Endothelial cell of umbilical vein (primary cell): ENCODE results near the gene MED4. TPM values are rescaled to one million over a fixed set of nuclear protein-coding genes. Genes with fewer than 3 reads are reported as not detected.

Experiments
- BruUV-seq: library from RNA; stranded (reverse); fragments of 400-500 nt; replicated peaks from 2 replicates; lab custom pipeline; 2021; lab: Mats Ljungman, UMichigan
- CTCF ChIA-PET: fragments of 300-600, 350-600 bp; sonication (Branson Sonifier 250); formaldehyde crosslinking; loops from one replicate; lab custom pipeline; 2021; ENCODE audit warnings: antibody characterized with exemption, inconsistent platforms; lab: Charles Lee
- POLR2A ChIA-PET: fragments of 300-600, 350-600 bp; sonication (Branson Sonifier 250); formaldehyde crosslinking; loops from one replicate; lab custom pipeline; 2021; ENCODE audit warnings: antibody characterized with exemption, inconsistent platforms; lab: Charles Lee
- DNase-seq: peaks from one replicate; pipeline ENCODE4 v3.0.0-alpha.2; 2011; ENCODE audit warnings: low read depth, low spot score
- FAIRE-seq: peaks from 2 replicates; lab custom pipeline; 2011; peaks lifted over from hg19 to GRCh38; lab: Jason Lieb, UNC
- H2AFZ ChIP-seq: 2 replicates; pipeline ENCODE4 v1.6.0; 2012; ENCODE audit warnings: low read depth, low read length, control low read depth, inconsistent platforms
- H3K27ac ChIP-seq: 2 replicates; pipeline ENCODE4 v1.5.1; 2011; ENCODE audit warnings: low read depth, mild to moderate bottlenecking, control low read depth, low read length, moderate library complexity; ENCODE audit not compliant: insufficient read depth
- H3K27me3 ChIP-seq, 2 experiments: 2 replicates each; pipeline versions ENCODE4 v1.6.0 to v1.6.1; 2011; ENCODE audit warnings: low read length in 2 of 2, mixed read lengths in 1 of 2; ENCODE audit not compliant: control insufficient read depth in 2 of 2, insufficient read depth in 2 of 2
- H3K36me3 ChIP-seq, 2 experiments: 2 replicates in 1 of 2; 3 replicates in 1 of 2; pipeline ENCODE4 v1.5.1; 2011; ENCODE audit warnings: low read length in 2 of 2, mild to moderate bottlenecking in 1 of 2, moderate library complexity in 1 of 2; ENCODE audit not compliant: control insufficient read depth in 2 of 2, insufficient read depth in 2 of 2; ENCODE audit errors: extremely low read depth in 1 of 2
- H3K4me1 ChIP-seq: 3 replicates; pipeline ENCODE4 v1.5.1; 2011; ENCODE audit warnings: mild to moderate bottlenecking, low read length; ENCODE audit not compliant: control insufficient read depth, insufficient read depth; ENCODE audit errors: extremely low read depth
- H3K4me2 ChIP-seq: 2 replicates; pipeline ENCODE4 v1.6.1; 2011; ENCODE audit warnings: low read length, control low read depth, mixed read lengths; ENCODE audit not compliant: insufficient read depth
- H3K4me3 ChIP-seq, 3 experiments: fragments of 200-600 bp in 1 of 3; sonication (generic), shearing (Covaris generic) in 1 of 3; replicated peaks in 1 of 3; 2 replicates each; pipeline ENCODE4 v1.5.1; 2011 to 2016; ENCODE audit warnings: control low read depth in 3 of 3, low read length in 3 of 3, mild to moderate bottlenecking in 2 of 3, inconsistent platforms in 1 of 3, low read depth in 1 of 3, moderate library complexity in 1 of 3; ENCODE audit not compliant: insufficient read depth in 1 of 3
- H3K79me2 ChIP-seq: 2 replicates; pipeline ENCODE4 v1.6.0; 2012; ENCODE audit warnings: low read length, inconsistent platforms; ENCODE audit not compliant: control insufficient read depth, insufficient read depth
- H3K9ac ChIP-seq: replicated peaks from 2 replicates; pipeline ENCODE3; 2011; ENCODE audit warnings: low read length, control low read depth; ENCODE audit not compliant: insufficient read depth; ENCODE audit errors: extremely low read depth
- H3K9me1 ChIP-seq: replicated peaks from 3 replicates; pipeline ENCODE4 v1.6.0; 2011; ENCODE audit warnings: mild to moderate bottlenecking, low read length; ENCODE audit not compliant: control insufficient read depth, insufficient read depth; ENCODE audit errors: extremely low read depth
- H3K9me3 ChIP-seq: replicated peaks from 2 replicates; pipeline ENCODE4 v1.5.1; 2012; ENCODE audit warnings: low read length, inconsistent platforms; ENCODE audit not compliant: control insufficient read depth, insufficient read depth
- H4K20me1 ChIP-seq: replicated peaks from 2 replicates; pipeline ENCODE3; 2011; ENCODE audit warnings: mild to moderate bottlenecking, low read length; ENCODE audit not compliant: control insufficient read depth, insufficient read depth; ENCODE audit errors: extremely low read depth
- EZH2 ChIP-seq: IDR thresholded peaks from 2 replicates; pipeline ENCODE4 v1.6.1; 2012; ENCODE audit warnings: borderline replicate concordance, low read depth, mild to moderate bottlenecking, moderate library complexity, low read length, inconsistent platforms; ENCODE audit not compliant: severe bottlenecking
- FOS ChIP-seq: IDR thresholded peaks from 2 replicates; pipeline ENCODE4 v1.6.1; 2011; ENCODE audit warnings: mild to moderate bottlenecking, low read length, moderate library complexity, borderline replicate concordance; ENCODE audit not compliant: insufficient read depth
- GATA2 ChIP-seq: IDR thresholded peaks from 2 replicates; pipeline ENCODE4 v1.7.0; 2011; ENCODE audit warnings: low read depth, mild to moderate bottlenecking, moderate library complexity, mixed read lengths, low read length; ENCODE audit not compliant: insufficient read length, insufficient read depth
- JUN ChIP-seq: IDR thresholded peaks from 2 replicates; pipeline ENCODE4 v1.6.1; 2011; ENCODE audit warnings: borderline replicate concordance, low read depth; ENCODE audit not compliant: insufficient read length, insufficient read depth
- MYC ChIP-seq: IDR thresholded peaks from one replicate; pipeline ENCODE4 v1.6.1; 2011; ENCODE audit warnings: mild to moderate bottlenecking, low read depth, low read length
- POLR2A ChIP-seq: IDR thresholded peaks from 2 replicates; pipeline ENCODE4 v1.6.1; 2012; ENCODE audit warnings: low read depth, mild to moderate bottlenecking, control low read depth, low read length
- POLR2AphosphoS5 ChIP-seq: IDR thresholded peaks from 2 replicates; pipeline ENCODE4 v1.6.1; 2012; ENCODE audit warnings: low read depth, mild to moderate bottlenecking, control low read depth, low read length, moderate library complexity; ENCODE audit not compliant: insufficient read depth
- dilution Hi-C: fragments of 300-500 bp; cut with MboI; formaldehyde crosslinking; loops from one replicate; pipeline ENCODE4 v1.15.0; 2019; ENCODE audit warnings: low sequenced_read_pairs; ENCODE audit not compliant: extremely low pct_ligation_motif_present
- intact Hi-C: fragments of 100-400 bp; cut with micrococcal nuclease; formaldehyde crosslinking; loops from one replicate; pipeline ENCODE4 v1.10.0; 2022
- polyA plus RNA-seq, 4 experiments: library from polyadenylated mRNA; depleted of rRNA in 3 of 4; stranded (reverse) in 3 of 4; unstranded in 1 of 4; fragments of >200 nt; gene quantifications; 2 replicates each; pipeline versions ENCODE4 v1.2.1 to v1.2.3, GENCODE V29; 2011 to 2012; ENCODE audit warnings: missing spikeins in 1 of 4
- total RNA-seq: library from RNA; stranded (reverse); gene quantifications from 2 replicates; pipeline ENCODE4 v1.2.3, GENCODE V29; 2021
- TF ChIP-seq, protein P1 (sequence below), 2 donors: IDR thresholded peaks; 1 replicate in 1 of 2; 2 replicates in 1 of 2; pipeline ENCODE4 v1.5.1; 2011; ENCODE audit warnings: low read length in 2 of 2, mild to moderate bottlenecking in 2 of 2, moderate library complexity in 2 of 2, control low read depth in 1 of 2, inconsistent platforms in 1 of 2, low read depth in 1 of 2; ENCODE audit not compliant: insufficient read depth in 1 of 2; ENCODE audit errors: extremely low read depth in 1 of 2
- TF ChIP-seq, protein P2 (sequence below): IDR thresholded peaks from 2 replicates; pipeline ENCODE4 v1.6.1; 2011; ENCODE audit not compliant: insufficient read depth, insufficient read length

MED4 gene
- total and polyA plus RNA-seq, 2 donors (not counting 3 experiments of a cell fraction or from before 2014, with no cell fraction given): 21.9 to 43.3 TPM

DNA sequence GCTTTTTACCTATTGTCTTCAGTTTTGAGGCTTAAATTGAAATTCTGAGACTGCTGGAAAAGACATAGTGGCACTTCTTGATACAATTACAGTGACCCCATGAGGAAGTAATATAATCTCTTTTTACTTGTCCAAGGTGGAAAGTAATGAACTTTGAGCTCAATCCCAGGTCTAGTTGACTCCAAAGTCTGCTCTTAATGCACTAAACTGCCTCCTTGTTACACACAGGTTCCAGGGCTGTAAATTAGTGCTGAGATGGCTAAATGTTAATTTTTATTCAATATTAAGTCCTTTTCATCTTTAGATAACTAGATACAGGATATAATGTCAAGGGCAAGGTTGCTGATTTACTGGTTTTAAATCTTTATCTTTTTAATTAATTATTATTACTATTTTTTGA lies 54.9 kb downstream of the MED4 start:
- intact Hi-C loops: no loop called here
- peaks cover 2 to 3% of the 10 kb centered on the region in 2 experiments for H3K36me3 ChIP-seq
- BruUV-seq: no TSS peak
- H3K27ac ChIP-seq: no peak overlapping the region
- H4K20me1 ChIP-seq: no peaks in the 10 kb centered on the region
- FAIRE-seq: no peak
- ChIA-PET POLR2A (interaction anchor here (0.9 kb wide), 1 partner anchor 39 kb away, joined by 3 read pairs; no protein-coding TSS in a partner anchor), CTCF (interaction anchor here (2.0 kb wide), 1 partner anchor 39 kb away, joined by 6 read pairs; no protein-coding TSS in a partner anchor)
- no peak for DNase-seq
- no peak overlapping the region for H3K4me3 ChIP-seq
- peaks cover 28% of the 10 kb centered on the region for H3K4me1 ChIP-seq
- no peak for TF ChIP-seq POLR2AphosphoS5
- TF ChIP-seq, protein P1, sequence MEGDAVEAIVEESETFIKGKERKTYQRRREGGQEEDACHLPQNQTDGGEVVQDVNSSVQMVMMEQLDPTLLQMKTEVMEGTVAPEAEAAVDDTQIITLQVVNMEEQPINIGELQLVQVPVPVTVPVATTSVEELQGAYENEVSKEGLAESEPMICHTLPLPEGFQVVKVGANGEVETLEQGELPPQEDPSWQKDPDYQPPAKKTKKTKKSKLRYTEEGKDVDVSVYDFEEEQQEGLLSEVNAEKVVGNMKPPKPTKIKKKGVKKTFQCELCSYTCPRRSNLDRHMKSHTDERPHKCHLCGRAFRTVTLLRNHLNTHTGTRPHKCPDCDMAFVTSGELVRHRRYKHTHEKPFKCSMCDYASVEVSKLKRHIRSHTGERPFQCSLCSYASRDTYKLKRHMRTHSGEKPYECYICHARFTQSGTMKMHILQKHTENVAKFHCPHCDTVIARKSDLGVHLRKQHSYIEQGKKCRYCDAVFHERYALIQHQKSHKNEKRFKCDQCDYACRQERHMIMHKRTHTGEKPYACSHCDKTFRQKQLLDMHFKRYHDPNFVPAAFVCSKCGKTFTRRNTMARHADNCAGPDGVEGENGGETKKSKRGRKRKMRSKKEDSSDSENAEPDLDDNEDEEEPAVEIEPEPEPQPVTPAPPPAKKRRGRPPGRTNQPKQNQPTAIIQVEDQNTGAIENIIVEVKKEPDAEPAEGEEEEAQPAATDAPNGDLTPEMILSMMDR (IDR thresholded peaks at IDR 0.05; ENCODE audit: extremely low read depth in 1 of 2, insufficient read depth in 1 of 2, low read depth in 1 of 2, low read length in 2 of 2): no peak
- no peak for TF ChIP-seq MYC
- TF ChIP-seq POLR2A: no peak
- no peak for TF ChIP-seq FOS
- TF ChIP-seq, protein P2, sequence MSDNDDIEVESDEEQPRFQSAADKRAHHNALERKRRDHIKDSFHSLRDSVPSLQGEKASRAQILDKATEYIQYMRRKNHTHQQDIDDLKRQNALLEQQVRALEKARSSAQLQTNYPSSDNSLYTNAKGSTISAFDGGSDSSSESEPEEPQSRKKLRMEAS: no peak
- TF ChIP-seq GATA2: no peak
- TF ChIP-seq JUN: no peak
- TF ChIP-seq EZH2: no peak
- H2AFZ ChIP-seq: no peak overlapping the region
- no peak overlapping the region for H3K4me2 ChIP-seq
- H3K9ac ChIP-seq: no peak overlapping the region
- no peaks in the 10 kb centered on the region for H3K27me3 ChIP-seq
- H3K79me2 ChIP-seq: peaks cover 4% of the 10 kb centered on the region
- no peaks in the 10 kb centered on the region for H3K9me3 ChIP-seq
- H3K9me1 ChIP-seq: no peaks in the 10 kb centered on the region
- dilution Hi-C loops: no loop called here
